GM10266 (cell line): ENCODE results near the gene DUS2.
"Not testable (repeated sequence)": the region's sequence is repeated elsewhere in the genome, so short reads cannot be mapped to it uniquely, and the experiment has no call there.

Experiments
- DNase-seq: peaks from one replicate; pipeline ENCODE4 v3.0.0; 2012; ENCODE audit errors: extremely low spot score
- TF ChIP-seq, protein P1 (sequence below): IDR thresholded peaks from 2 replicates; pipeline ENCODE4 v1.5.1; 2012; ENCODE audit warnings: mild to moderate bottlenecking, low read depth; ENCODE audit not compliant: control insufficient read depth, insufficient read depth; ENCODE audit errors: missing control alignments

Gene DUS2

DNA sequence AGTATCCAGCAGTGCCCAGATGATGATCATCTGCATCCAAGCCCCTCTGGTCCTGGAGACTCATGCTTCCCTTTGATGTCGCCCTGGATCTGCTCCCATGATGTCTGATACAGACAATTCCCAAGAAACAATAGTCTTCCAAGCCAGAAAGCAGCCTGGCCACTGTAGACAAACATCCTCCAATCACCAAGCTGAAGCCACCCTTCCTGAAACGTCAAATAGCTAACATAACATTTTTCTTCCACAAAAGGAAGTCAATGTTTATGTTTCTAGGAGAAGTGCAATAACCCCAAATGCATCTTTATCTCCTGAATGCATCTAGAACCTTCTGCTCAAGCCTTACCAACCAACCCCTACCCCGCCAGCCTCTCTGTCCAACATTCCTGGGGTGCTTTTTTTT is 22.6 kb upstream of the DUS2 start:
- TF ChIP-seq, protein P1, sequence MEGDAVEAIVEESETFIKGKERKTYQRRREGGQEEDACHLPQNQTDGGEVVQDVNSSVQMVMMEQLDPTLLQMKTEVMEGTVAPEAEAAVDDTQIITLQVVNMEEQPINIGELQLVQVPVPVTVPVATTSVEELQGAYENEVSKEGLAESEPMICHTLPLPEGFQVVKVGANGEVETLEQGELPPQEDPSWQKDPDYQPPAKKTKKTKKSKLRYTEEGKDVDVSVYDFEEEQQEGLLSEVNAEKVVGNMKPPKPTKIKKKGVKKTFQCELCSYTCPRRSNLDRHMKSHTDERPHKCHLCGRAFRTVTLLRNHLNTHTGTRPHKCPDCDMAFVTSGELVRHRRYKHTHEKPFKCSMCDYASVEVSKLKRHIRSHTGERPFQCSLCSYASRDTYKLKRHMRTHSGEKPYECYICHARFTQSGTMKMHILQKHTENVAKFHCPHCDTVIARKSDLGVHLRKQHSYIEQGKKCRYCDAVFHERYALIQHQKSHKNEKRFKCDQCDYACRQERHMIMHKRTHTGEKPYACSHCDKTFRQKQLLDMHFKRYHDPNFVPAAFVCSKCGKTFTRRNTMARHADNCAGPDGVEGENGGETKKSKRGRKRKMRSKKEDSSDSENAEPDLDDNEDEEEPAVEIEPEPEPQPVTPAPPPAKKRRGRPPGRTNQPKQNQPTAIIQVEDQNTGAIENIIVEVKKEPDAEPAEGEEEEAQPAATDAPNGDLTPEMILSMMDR: no peak
- no peak for DNase-seq

- no peak for DNase-seq
- TF ChIP-seq, protein P1: no peak
Measured at GRCh38 chr16:68003031-68003430, 20.1 kb upstream of the DUS2 start.

- TF ChIP-seq, protein P1: no peak
- no peak for DNase-seq
Measured at GRCh38 chr16:68005211-68005610, 17.9 kb upstream of the DUS2 start.

GRCh38 chr16:68005786-68006286 is 17.2 kb upstream of the DUS2 start:
- TF ChIP-seq, protein P1: no peak

DNA sequence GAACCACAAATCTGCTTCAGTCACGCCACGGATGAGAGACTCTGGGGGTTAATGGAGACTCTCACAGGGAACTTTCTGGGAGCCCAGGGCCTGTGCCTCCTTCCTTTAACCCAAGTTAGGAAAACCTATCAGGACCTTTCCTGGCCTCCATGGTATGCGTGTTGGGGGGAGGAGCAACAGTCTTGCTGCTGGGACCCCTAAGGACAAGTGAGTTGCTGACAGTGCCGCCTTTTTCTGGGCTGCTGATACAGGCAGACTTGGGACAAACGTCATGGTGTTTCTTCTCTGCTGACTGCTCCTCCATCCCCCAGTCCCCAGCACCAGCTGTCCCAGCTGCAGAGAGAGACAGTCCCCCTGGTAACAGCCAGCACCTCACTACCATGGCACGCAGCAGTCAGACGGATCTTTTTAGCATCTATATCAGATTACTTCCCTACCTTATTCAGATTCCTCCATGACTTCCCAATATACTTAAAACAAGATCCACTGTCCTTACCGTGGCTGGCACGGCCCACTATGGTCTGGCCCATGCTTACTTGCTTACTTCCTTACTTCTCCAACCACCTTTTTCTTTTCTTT is 13.8 kb upstream of the DUS2 start:
- DNase-seq: no peak
- TF ChIP-seq, protein P1: no peak

More at GRCh38 chr16:68005786-68006286, 17.2 kb upstream of the DUS2 start:
- DNase-seq: no peak

GRCh38 chr16:68009872-68010271 is 13.2 kb upstream of the DUS2 start:
- DNase-seq: not testable (repeated sequence)

- no peak for DNase-seq
- TF ChIP-seq, protein P1: no peak
Measured at GRCh38 chr16:68013440-68013839, 9.6 kb upstream of the DUS2 start.

- no peak for DNase-seq
- TF ChIP-seq, protein P1: no peak
Measured at GRCh38 chr16:68015681-68016080, 7.4 kb upstream of the DUS2 start, which contains the start of gene DPEP2NB. Gene DPEP2NB, minus strand, starts transcription at chr16:68015911. Its CDS starts 141 bp downstream, at chr16:68015770.
